GM12874 (cell line): ENCODE data around the gene FGF16.

Experiments used
- TF ChIP-seq, protein P1 (sequence below): IDR thresholded peaks from 2 replicates; pipeline ENCODE4 v1.5.1; 2011; ENCODE audit warnings: low read depth, mild to moderate bottlenecking, control low read depth, low read length, moderate library complexity; ENCODE audit not compliant: insufficient read depth

FGF16 gene

DNA sequence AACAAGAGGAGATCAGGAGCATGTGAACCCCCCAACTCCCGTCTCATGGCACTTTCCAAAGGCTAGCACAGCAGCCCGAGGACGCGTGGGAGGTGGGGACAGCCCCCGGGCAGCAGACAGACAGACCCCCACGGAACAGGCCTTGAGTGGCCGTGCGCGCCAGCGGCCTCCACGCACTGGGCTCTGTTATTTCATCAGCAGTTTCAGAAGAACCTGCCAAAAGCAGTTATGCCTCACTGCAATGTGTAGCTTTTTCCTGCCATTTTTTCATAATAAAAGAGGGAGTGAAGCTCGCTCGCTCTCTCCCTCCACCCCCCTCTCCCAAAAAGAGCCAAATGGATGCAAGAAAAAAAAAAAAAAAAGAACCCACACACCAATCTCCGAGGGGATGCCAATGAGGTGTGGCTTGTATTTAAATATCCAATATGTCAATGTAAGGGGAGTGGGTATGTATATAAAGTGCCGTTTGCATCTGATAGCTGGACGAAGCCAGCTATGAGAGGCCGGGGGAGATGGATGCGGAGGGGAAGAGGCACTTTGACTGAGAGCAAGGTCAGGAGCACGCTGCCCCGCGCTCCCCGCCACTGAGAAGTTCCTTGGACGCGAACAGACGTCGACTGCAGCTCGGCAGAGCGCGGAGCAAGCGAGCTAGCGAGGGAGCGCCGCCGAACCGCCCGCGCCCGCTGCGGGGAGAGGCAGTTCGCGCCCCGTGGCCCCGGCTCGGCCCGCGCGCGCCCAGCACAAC is at the start of gene FGF16:
Gene FGF16, plus strand, starts transcription at position 482 of the 745 bp plus-strand sequence. CDS start 286 bp downstream, outside the sequence.
- TF ChIP-seq, protein P1, sequence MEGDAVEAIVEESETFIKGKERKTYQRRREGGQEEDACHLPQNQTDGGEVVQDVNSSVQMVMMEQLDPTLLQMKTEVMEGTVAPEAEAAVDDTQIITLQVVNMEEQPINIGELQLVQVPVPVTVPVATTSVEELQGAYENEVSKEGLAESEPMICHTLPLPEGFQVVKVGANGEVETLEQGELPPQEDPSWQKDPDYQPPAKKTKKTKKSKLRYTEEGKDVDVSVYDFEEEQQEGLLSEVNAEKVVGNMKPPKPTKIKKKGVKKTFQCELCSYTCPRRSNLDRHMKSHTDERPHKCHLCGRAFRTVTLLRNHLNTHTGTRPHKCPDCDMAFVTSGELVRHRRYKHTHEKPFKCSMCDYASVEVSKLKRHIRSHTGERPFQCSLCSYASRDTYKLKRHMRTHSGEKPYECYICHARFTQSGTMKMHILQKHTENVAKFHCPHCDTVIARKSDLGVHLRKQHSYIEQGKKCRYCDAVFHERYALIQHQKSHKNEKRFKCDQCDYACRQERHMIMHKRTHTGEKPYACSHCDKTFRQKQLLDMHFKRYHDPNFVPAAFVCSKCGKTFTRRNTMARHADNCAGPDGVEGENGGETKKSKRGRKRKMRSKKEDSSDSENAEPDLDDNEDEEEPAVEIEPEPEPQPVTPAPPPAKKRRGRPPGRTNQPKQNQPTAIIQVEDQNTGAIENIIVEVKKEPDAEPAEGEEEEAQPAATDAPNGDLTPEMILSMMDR, result no peak

DNA sequence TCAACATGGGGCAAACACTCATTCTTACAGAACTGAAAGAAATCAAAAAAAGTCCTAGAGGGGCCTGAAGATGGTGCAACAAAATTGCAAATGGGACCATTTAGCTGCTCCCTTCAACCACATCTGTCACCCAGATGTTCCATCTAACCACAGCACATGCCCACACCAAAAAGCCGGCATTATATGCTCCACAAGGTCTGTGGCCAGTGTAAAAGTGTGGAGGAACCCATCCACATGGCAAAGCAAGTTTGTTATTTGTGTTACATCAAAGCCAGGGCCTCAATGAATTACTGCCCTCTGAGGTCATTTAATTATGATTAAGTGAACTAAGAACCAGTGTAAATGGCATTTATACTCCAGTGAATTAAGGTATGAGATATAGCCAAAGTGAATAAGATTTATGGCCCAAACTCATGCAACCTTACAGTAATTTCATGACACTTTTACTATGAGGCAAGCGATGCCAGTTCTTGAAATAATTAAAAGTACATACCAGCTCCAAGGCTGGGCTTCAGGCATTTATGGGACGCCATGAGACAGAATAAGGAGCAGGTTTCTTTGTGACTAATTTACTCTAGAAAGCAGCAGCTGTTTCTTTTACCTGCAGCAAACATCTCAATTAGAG is 48.7 kb upstream of the FGF16 start:
- TF ChIP-seq, protein P1, result no peak

DNA sequence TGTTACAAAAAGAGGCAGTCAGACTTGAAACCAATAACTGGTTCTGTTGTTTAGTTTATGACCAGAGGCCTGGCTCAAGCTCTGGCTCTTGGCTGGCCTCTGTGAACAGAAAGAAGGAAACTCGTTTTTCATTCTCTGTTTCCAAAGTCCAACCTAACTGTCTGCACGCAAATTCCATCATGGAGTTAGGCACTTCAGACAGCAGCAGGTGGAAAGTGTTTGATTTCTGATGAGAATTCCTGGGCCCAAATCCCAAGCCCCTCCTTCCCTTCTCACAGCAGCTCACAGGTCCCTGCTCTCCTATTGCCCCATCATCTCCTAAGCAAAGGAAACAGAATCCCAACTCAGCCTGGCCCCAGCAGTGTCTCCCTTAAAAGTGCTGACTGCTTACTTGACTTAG is 42.8 kb upstream of the FGF16 start:
- TF ChIP-seq, protein P1, result no peak

- TF ChIP-seq, protein P1, result no peak
These were observed 34.6 kb upstream of the FGF16 start for GRCh38 chrX:77412631-77413030.

- TF ChIP-seq, protein P1, result 0 out of 2 replicates have a peak, but pooled peaks have one; percentile 4
These were observed 32.0 kb upstream of the FGF16 start for GRCh38 chrX:77415161-77415560.

GRCh38 chrX:77415882-77416281 is 31.3 kb upstream of the FGF16 start:
- TF ChIP-seq, protein P1, result no peak

- TF ChIP-seq, protein P1, result no peak
These were observed 24.1 kb upstream of the FGF16 start for GRCh38 chrX:77422891-77423648.
